Neural cell (in vitro differentiated cells): ENCODE measurements around the gene ARL5A. TPM values are rescaled to one million over a fixed set of nuclear protein-coding genes. Genes with fewer than 3 reads are reported as not detected.

Experiments
- H2AFZ ChIP-seq: fragments of 200-600, 300-800 bp; sonication (generic), shearing (Covaris generic); 2 replicates; pipeline ENCODE4 v1.6.0; 2014; ENCODE audit warnings: low read depth, mild to moderate bottlenecking, antibody characterized with exemption, low read length, moderate library complexity
- H3F3A ChIP-seq: fragments of 200-600 bp; shearing (Covaris generic); 2 replicates; pipeline ENCODE4 v1.6.1; 2016; ENCODE audit warnings: mild to moderate bottlenecking, moderate library complexity, mixed read lengths, antibody characterized with exemption, low read length; ENCODE audit not compliant: insufficient read depth, poor library complexity, severe bottlenecking
- H3K27ac ChIP-seq: fragments of 200-600, 300-800 bp; sonication (generic), shearing (Covaris generic); 2 replicates; pipeline ENCODE4 v1.5.1; 2014; ENCODE audit warnings: mild to moderate bottlenecking, low read length, moderate library complexity
- H3K27me3 ChIP-seq: fragments of 300-800, 200-600 bp; sonication (generic), shearing (Covaris generic); 2 replicates; pipeline ENCODE4 v1.6.0; 2014; ENCODE audit warnings: mild to moderate bottlenecking, low read depth, low read length, moderate library complexity; ENCODE audit not compliant: insufficient read depth
- H3K36me3 ChIP-seq: fragments of 300-800, 200-600 bp; sonication (generic), shearing (Covaris generic); 2 replicates; pipeline ENCODE4 v1.5.1; 2014; ENCODE audit warnings: mild to moderate bottlenecking, antibody characterized with exemption, low read length, moderate library complexity; ENCODE audit not compliant: insufficient read depth
- H3K4me2 ChIP-seq: fragments of 300-800, 200-600 bp; sonication (generic), shearing (Covaris generic); 2 replicates; pipeline ENCODE4 v1.6.0; 2014; ENCODE audit warnings: mild to moderate bottlenecking, low read length
- H3K4me3 ChIP-seq: fragments of 300-800, 200-600 bp; sonication (generic), shearing (Covaris generic); 2 replicates; pipeline ENCODE4 v1.5.1; 2014; ENCODE audit warnings: mild to moderate bottlenecking, low read length, moderate library complexity
- H3K79me2 ChIP-seq: fragments of 200-600 bp; shearing (Covaris generic); replicated peaks from 2 replicates; pipeline ENCODE4 v1.6.0; 2014; ENCODE audit warnings: mild to moderate bottlenecking, low read length, moderate library complexity; ENCODE audit not compliant: insufficient read depth
- H3K9ac ChIP-seq: fragments of 300-800, 200-600 bp; sonication (generic), shearing (Covaris generic); 2 replicates; pipeline ENCODE4 v1.6.1; 2016; ENCODE audit warnings: mild to moderate bottlenecking, low read length, mixed read lengths
- H3K9me2 ChIP-seq: fragments of 200-600 bp; shearing (Covaris generic); 2 replicates; pipeline ENCODE4 v1.6.1; 2016; ENCODE audit warnings: mild to moderate bottlenecking, low read length, mixed read lengths; ENCODE audit not compliant: insufficient read depth
- H3K9me3 ChIP-seq: fragments of 200-600, 300-800 bp; sonication (generic), shearing (Covaris generic); 2 replicates; pipeline ENCODE4 v1.6.1; 2016; ENCODE audit warnings: mild to moderate bottlenecking, mixed run types, low read length, moderate library complexity, mixed read lengths
- H4K20me1 ChIP-seq: fragments of 200-600 bp; shearing (Covaris generic); 2 replicates; pipeline ENCODE4 v1.6.1; 2016; ENCODE audit warnings: mild to moderate bottlenecking, mixed run types; ENCODE audit not compliant: insufficient read depth
- EP300 ChIP-seq: fragments of 450-650 bp; conservative IDR thresholded peaks from 2 replicates; pipeline ENCODE4 v1.6.1; 2014; ENCODE audit warnings: antibody characterized with exemption, mild to moderate bottlenecking, moderate library complexity; ENCODE audit not compliant: poor library complexity, severe bottlenecking
- EZH2 ChIP-seq: fragments of 200-600, 300-800 bp; shearing (Covaris generic), sonication (generic); IDR thresholded peaks from 2 replicates; pipeline ENCODE4 v1.6.1; 2014; ENCODE audit warnings: antibody characterized with exemption, low read length, borderline replicate concordance, mild to moderate bottlenecking; ENCODE audit not compliant: insufficient read depth, poor library complexity, severe bottlenecking
- MXI1 ChIP-seq: fragments of 450-650 bp; conservative IDR thresholded peaks from 2 replicates; pipeline ENCODE4 v1.6.1; 2014; ENCODE audit warnings: antibody characterized with exemption, mild to moderate bottlenecking; ENCODE audit not compliant: poor library complexity, severe bottlenecking
- POLR2AphosphoS5 ChIP-seq: IDR thresholded peaks from 2 replicates; pipeline ENCODE4 v1.6.1; 2012
- RAD21 ChIP-seq: fragments of 450-650 bp; conservative IDR thresholded peaks from 2 replicates; pipeline ENCODE4 v1.6.1; 2014; ENCODE audit warnings: antibody characterized with exemption, mild to moderate bottlenecking, moderate library complexity
- SMC3 ChIP-seq: fragments of 450-650 bp; conservative IDR thresholded peaks from 2 replicates; pipeline ENCODE4 v1.6.1; 2014; ENCODE audit warnings: antibody characterized with exemption, mild to moderate bottlenecking, moderate library complexity; ENCODE audit not compliant: poor library complexity
- TAF1 ChIP-seq: IDR thresholded peaks from 2 replicates; pipeline ENCODE4 v1.6.1; 2012; ENCODE audit warnings: low read depth
- polyA plus RNA-seq: library from polyadenylated mRNA; depleted of rRNA; stranded (reverse); fragments of >200 nt; gene quantifications from 2 replicates; pipeline ENCODE4 v1.2.3, GENCODE V29; 2014
- TF ChIP-seq, protein P1 (sequence below): IDR thresholded peaks from 2 replicates; pipeline ENCODE4 v1.6.1; 2012; ENCODE audit warnings: borderline replicate concordance
- TF ChIP-seq, protein P2 (sequence below): fragments of 450-650 bp; IDR thresholded peaks from 2 replicates; pipeline ENCODE4 v1.5.1; 2014; ENCODE audit warnings: antibody characterized with exemption, mild to moderate bottlenecking, moderate library complexity; ENCODE audit not compliant: poor library complexity, severe bottlenecking

ARL5A gene
- polyA plus RNA-seq, 1 donor from 2014 or later = 48.5 TPM

- H3K79me2 ChIP-seq = no peaks in the 10 kb centered on the region
- H2AFZ ChIP-seq = no peak overlapping the region
- no peaks in the 10 kb centered on the region for H3K9me2 ChIP-seq
- no peak for TF ChIP-seq EP300
- TF ChIP-seq SMC3 = no peak
- TF ChIP-seq MXI1 = no peak
- no peak for TF ChIP-seq TAF1
- H3K27ac ChIP-seq = no peak overlapping the region
- no peaks in the 10 kb centered on the region for H4K20me1 ChIP-seq
- H3K36me3 ChIP-seq = no peaks in the 10 kb centered on the region
- no peak overlapping the region for H3K4me3 ChIP-seq
- no peaks in the 10 kb centered on the region for H3K27me3 ChIP-seq
- H3K9me3 ChIP-seq = no peaks in the 10 kb centered on the region
- H3K4me2 ChIP-seq = no peak overlapping the region
- no peak overlapping the region for H3K9ac ChIP-seq
- no peaks in the 10 kb centered on the region for H3F3A ChIP-seq
Measured at GRCh38 chr2:151769606-151770005, 58.6 kb downstream of the ARL5A start.

GRCh38 chr2:151767536-151767935 lies 60.7 kb downstream of the ARL5A start:
- Histone ChIP-seq H3K27ac (no peak overlapping the region), H4K20me1 (no peaks in the 10 kb centered on the region), H3K9me2 (no peaks in the 10 kb centered on the region), H3F3A (no peaks in the 10 kb centered on the region), H3K4me2 (no peak overlapping the region), H3K4me3 (no peak overlapping the region), H3K27me3 (no peaks in the 10 kb centered on the region), H3K36me3 (no peaks in the 10 kb centered on the region), H3K9ac (no peak overlapping the region), H2AFZ (no peak overlapping the region), H3K79me2 (no peaks in the 10 kb centered on the region), H3K9me3 (no peaks in the 10 kb centered on the region)
- no peak for TF ChIP-seq TAF1
- no peak for TF ChIP-seq RAD21
- TF ChIP-seq EZH2 = no peak
- no peak for TF ChIP-seq POLR2AphosphoS5
- TF ChIP-seq, protein P1, sequence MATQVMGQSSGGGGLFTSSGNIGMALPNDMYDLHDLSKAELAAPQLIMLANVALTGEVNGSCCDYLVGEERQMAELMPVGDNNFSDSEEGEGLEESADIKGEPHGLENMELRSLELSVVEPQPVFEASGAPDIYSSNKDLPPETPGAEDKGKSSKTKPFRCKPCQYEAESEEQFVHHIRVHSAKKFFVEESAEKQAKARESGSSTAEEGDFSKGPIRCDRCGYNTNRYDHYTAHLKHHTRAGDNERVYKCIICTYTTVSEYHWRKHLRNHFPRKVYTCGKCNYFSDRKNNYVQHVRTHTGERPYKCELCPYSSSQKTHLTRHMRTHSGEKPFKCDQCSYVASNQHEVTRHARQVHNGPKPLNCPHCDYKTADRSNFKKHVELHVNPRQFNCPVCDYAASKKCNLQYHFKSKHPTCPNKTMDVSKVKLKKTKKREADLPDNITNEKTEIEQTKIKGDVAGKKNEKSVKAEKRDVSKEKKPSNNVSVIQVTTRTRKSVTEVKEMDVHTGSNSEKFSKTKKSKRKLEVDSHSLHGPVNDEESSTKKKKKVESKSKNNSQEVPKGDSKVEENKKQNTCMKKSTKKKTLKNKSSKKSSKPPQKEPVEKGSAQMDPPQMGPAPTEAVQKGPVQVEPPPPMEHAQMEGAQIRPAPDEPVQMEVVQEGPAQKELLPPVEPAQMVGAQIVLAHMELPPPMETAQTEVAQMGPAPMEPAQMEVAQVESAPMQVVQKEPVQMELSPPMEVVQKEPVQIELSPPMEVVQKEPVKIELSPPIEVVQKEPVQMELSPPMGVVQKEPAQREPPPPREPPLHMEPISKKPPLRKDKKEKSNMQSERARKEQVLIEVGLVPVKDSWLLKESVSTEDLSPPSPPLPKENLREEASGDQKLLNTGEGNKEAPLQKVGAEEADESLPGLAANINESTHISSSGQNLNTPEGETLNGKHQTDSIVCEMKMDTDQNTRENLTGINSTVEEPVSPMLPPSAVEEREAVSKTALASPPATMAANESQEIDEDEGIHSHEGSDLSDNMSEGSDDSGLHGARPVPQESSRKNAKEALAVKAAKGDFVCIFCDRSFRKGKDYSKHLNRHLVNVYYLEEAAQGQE = no peak
- TF ChIP-seq, protein P2, sequence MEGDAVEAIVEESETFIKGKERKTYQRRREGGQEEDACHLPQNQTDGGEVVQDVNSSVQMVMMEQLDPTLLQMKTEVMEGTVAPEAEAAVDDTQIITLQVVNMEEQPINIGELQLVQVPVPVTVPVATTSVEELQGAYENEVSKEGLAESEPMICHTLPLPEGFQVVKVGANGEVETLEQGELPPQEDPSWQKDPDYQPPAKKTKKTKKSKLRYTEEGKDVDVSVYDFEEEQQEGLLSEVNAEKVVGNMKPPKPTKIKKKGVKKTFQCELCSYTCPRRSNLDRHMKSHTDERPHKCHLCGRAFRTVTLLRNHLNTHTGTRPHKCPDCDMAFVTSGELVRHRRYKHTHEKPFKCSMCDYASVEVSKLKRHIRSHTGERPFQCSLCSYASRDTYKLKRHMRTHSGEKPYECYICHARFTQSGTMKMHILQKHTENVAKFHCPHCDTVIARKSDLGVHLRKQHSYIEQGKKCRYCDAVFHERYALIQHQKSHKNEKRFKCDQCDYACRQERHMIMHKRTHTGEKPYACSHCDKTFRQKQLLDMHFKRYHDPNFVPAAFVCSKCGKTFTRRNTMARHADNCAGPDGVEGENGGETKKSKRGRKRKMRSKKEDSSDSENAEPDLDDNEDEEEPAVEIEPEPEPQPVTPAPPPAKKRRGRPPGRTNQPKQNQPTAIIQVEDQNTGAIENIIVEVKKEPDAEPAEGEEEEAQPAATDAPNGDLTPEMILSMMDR = no peak
- no peak for TF ChIP-seq EP300
- TF ChIP-seq MXI1 = no peak
